Measurements from ENCODE around the gene SMTNL2.
"Not testable (repeated sequence)": the region's sequence is repeated elsewhere in the genome, so short reads cannot be mapped to it uniquely, and the experiment has no call there.

The SMTNL2 gene

GRCh38 chr17:4605826-4606225 lies 21.5 kb downstream of the SMTNL2 start:
- peak; percentile 95 for DNase-seq

GRCh38 chr17:4607261-4607741 lies 23.0 kb downstream of the SMTNL2 start:
- DNase-seq = no peak

- DNase-seq = peak; percentile 96
Measured at GRCh38 chr17:4607773-4608187, 23.5 kb downstream of the SMTNL2 start.

GRCh38 chr17:4609761-4610160 lies 25.4 kb downstream of the SMTNL2 start:
- DNase-seq = no peak

GRCh38 chr17:4610162-4610561 lies 25.8 kb downstream of the SMTNL2 start:
- DNase-seq = no peak

GRCh38 chr17:4610656-4611055 lies 26.3 kb downstream of the SMTNL2 start:
- DNase-seq = no peak

GRCh38 chr17:4616476-4616875 lies 32.1 kb downstream of the SMTNL2 start:
- DNase-seq = no peak

GRCh38 chr17:4617090-4617489 lies 32.8 kb downstream of the SMTNL2 start:
- DNase-seq = no peak

- DNase-seq = no peak
Measured at GRCh38 chr17:4617590-4618351, 33.4 kb downstream of the SMTNL2 start.

GRCh38 chr17:4620531-4621101 lies 36.3 kb downstream of the SMTNL2 start:
- no peak for DNase-seq

GRCh38 chr17:4622375-4622774 lies 38.0 kb downstream of the SMTNL2 start:
- DNase-seq = no peak

- no peak for DNase-seq
Measured at GRCh38 chr17:4623249-4623648, 38.9 kb downstream of the SMTNL2 start.

- DNase-seq = not testable (repeated sequence)
Measured at GRCh38 chr17:4624451-4624911, 40.2 kb downstream of the SMTNL2 start.

- DNase-seq = no peak
Measured at GRCh38 chr17:4625181-4625617, 40.9 kb downstream of the SMTNL2 start.

GRCh38 chr17:4626734-4627256 lies 42.5 kb downstream of the SMTNL2 start:
- peak; percentile 64 for DNase-seq

GRCh38 chr17:4631431-4631830 lies 47.1 kb downstream of the SMTNL2 start:
- DNase-seq = no peak

- no peak for DNase-seq
Measured at GRCh38 chr17:4631836-4632580, 47.7 kb downstream of the SMTNL2 start.

GRCh38 chr17:4632581-4632920 lies 48.2 kb downstream of the SMTNL2 start:
- DNase-seq = no peak

GRCh38 chr17:4633643-4634042 lies 49.3 kb downstream of the SMTNL2 start:
- no peak for DNase-seq

GRCh38 chr17:4634976-4635375 lies 50.6 kb downstream of the SMTNL2 start:
- DNase-seq = no peak

GRCh38 chr17:4635823-4636375 lies 51.6 kb downstream of the SMTNL2 start:
- DNase-seq = peak; percentile 22

- no peak for DNase-seq
Measured at GRCh38 chr17:4636474-4637100, 52.3 kb downstream of the SMTNL2 start.

GRCh38 chr17:4638766-4639165 lies 54.4 kb downstream of the SMTNL2 start:
- DNase-seq = not testable (repeated sequence)

Data from OCI-M1 (cell line).